Gastrocnemius medialis (tissue), 4 donors: ENCODE results near the gene MBOAT7.

Experiments
- POLR2A ChIP-seq, 2 donors: fragments of 450-650 bp; IDR thresholded peaks; one replicate each; pipeline ENCODE4 v1.6.1; 2017; ENCODE audit warnings: antibody characterized with exemption in 2 of 2, mild to moderate bottlenecking in 2 of 2, moderate library complexity in 2 of 2
- TF ChIP-seq, protein P1 (sequence below), 5 experiments: fragments of 450-650 bp in 3 of 5; fragments of 200-600 bp in 2 of 5; sonication (generic) in 2 of 5; IDR thresholded peaks in 4 of 5; conservative IDR thresholded peaks in 1 of 5; 1 replicate in 4 of 5; 2 replicates in 1 of 5; pipeline ENCODE4 v1.5.1; 2016 to 2019; ENCODE audit warnings: antibody characterized with exemption in 5 of 5, mild to moderate bottlenecking in 3 of 5, moderate library complexity in 3 of 5

DNA sequence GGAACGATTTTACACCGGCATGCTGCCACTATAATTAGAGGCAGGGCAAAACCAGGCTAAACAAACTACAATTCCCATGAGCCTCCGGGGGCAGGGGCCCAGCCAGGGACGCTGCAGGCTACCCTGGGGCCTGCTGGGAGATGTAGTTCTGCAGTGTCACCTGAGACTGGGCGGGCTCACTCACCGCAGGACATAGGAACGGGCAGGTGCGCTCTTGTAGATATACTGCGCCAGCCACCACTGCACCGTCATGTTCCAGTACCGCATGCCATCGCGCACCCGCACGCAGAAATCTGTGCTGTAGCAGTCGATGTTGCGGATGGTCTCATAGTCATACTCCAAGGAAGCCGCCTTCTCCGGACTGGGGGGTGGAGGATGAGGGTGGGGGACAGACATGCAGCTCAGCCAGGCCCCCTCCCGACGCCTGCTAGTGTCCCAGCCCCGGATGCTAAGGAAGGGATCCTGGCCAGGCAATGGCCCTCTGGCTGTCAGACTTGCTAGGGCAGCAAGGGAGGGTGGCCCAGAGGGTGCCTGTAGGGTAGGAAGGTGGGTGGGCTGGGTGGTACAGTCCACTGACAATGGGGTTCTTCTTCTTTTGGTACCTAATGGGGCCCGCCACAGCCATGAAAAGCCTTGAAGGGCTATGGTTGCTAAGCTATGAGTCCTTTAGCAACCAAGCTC lies 10.7 kb downstream of the MBOAT7 start:
- TF ChIP-seq, protein P1, sequence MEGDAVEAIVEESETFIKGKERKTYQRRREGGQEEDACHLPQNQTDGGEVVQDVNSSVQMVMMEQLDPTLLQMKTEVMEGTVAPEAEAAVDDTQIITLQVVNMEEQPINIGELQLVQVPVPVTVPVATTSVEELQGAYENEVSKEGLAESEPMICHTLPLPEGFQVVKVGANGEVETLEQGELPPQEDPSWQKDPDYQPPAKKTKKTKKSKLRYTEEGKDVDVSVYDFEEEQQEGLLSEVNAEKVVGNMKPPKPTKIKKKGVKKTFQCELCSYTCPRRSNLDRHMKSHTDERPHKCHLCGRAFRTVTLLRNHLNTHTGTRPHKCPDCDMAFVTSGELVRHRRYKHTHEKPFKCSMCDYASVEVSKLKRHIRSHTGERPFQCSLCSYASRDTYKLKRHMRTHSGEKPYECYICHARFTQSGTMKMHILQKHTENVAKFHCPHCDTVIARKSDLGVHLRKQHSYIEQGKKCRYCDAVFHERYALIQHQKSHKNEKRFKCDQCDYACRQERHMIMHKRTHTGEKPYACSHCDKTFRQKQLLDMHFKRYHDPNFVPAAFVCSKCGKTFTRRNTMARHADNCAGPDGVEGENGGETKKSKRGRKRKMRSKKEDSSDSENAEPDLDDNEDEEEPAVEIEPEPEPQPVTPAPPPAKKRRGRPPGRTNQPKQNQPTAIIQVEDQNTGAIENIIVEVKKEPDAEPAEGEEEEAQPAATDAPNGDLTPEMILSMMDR (IDR thresholded peaks at IDR 0.05 in 4 of 5, conservative IDR thresholded peaks at IDR 0.05 in 1 of 5): no peak
- TF ChIP-seq POLR2A (IDR thresholded peaks at IDR 0.05): no peak
